Stimulated activated naive B cell treated with anti-CD40 and anti-IgM and Interleukin-4, amounts not matched to agents 10 μg/mL and 1 μg/mL and 100 μg/mL, for 72 hours (primary cell): ENCODE measurements around the gene DPH2.

ENCODE experiments used
- ATAC-seq, 2 donors: fragments of 150-1000 bp; cut with Tn5 transposase; replicated peaks; 2 replicates each; pipeline ENCODE4 v1.10.0; 2021; ENCODE audit warnings: moderate library complexity in 1 of 2
- DNase-seq: peaks from one replicate; pipeline ENCODE4 v3.0.0; 2021
- H3K27ac Mint-ChIP-seq: one replicate; pipeline ENCODE4 v1.8.0; 2022; ENCODE audit warnings: mild to moderate bottlenecking, mixed read lengths
- H3K27me3 Mint-ChIP-seq, 2 donors: one replicate each; pipeline ENCODE4 v1.8.0; 2022; ENCODE audit warnings: mixed read lengths in 2 of 2
- H3K36me3 Mint-ChIP-seq, 2 donors: one replicate each; pipeline ENCODE4 v1.8.0; 2022; ENCODE audit warnings: mixed read lengths in 2 of 2, mild to moderate bottlenecking in 1 of 2
- H3K4me1 Mint-ChIP-seq, 2 donors: one replicate each; pipeline ENCODE4 v1.8.0; 2022; ENCODE audit warnings: mixed read lengths in 2 of 2, mild to moderate bottlenecking in 1 of 2
- H3K4me3 Mint-ChIP-seq, 2 donors: one replicate each; pipeline ENCODE4 v1.8.0; 2022; ENCODE audit warnings: mild to moderate bottlenecking in 2 of 2, mixed read lengths in 2 of 2, moderate library complexity in 1 of 2
- H3K9me3 Mint-ChIP-seq, 2 donors: one replicate each; pipeline ENCODE4 v1.8.0; 2022; ENCODE audit warnings: mixed read lengths in 2 of 2, mild to moderate bottlenecking in 1 of 2

The DPH2 gene

GRCh38 chr1:44002165-44002564 lies 32.4 kb downstream of the DPH2 start:
- Mint-ChIP-seq H3K36me3 (no peaks in the 10 kb centered on the region), H3K27me3 (no peaks in the 10 kb centered on the region), H3K4me3 (no peak overlapping the region), H3K9me3 (no peaks in the 10 kb centered on the region), H3K4me1 (peaks cover 0 to 2% of the 10 kb centered on the region in 2 donors), H3K27ac (no peak overlapping the region)
- ATAC-seq (no peak), DNase-seq (no peak)

GRCh38 chr1:44002606-44003157 lies 32.9 kb downstream of the DPH2 start:
- no peak overlapping the region for H3K4me3 Mint-ChIP-seq
- ATAC-seq (no peak), DNase-seq (no peak)
- no peaks in the 10 kb centered on the region for H3K9me3 Mint-ChIP-seq
- H3K27ac Mint-ChIP-seq = no peak overlapping the region
- H3K27me3 Mint-ChIP-seq = no peaks in the 10 kb centered on the region
- H3K36me3 Mint-ChIP-seq = no peaks in the 10 kb centered on the region
- H3K4me1 Mint-ChIP-seq = peaks cover 0 to 4% of the 10 kb centered on the region in 2 donors

GRCh38 chr1:44008259-44008658 lies 38.4 kb downstream of the DPH2 start:
- Mint-ChIP-seq H3K27ac (no peak overlapping the region), H3K36me3 (no peaks in the 10 kb centered on the region), H3K9me3 (no peaks in the 10 kb centered on the region), H3K4me3 (no peak overlapping the region), H3K27me3 (no peaks in the 10 kb centered on the region), H3K4me1 (peaks cover 0 to 5% of the 10 kb centered on the region in 2 donors)
- DNase-seq (no peak), ATAC-seq (no peak)

GRCh38 chr1:44010935-44011471 lies 41.2 kb downstream of the DPH2 start:
- Mint-ChIP-seq H3K36me3 (no peaks in the 10 kb centered on the region), H3K4me3 (no peak overlapping the region)
- no peak for DNase-seq

GRCh38 chr1:44012404-44012803 lies 42.6 kb downstream of the DPH2 start:
- H3K4me1 Mint-ChIP-seq = peaks cover 0 to 3% of the 10 kb centered on the region in 2 donors
- no peak for DNase-seq
- no peak overlapping the region for H3K27ac Mint-ChIP-seq
- no peaks in the 10 kb centered on the region for H3K36me3 Mint-ChIP-seq
- peaks cover 7 to 23% of the 10 kb centered on the region in 2 donors for H3K27me3 Mint-ChIP-seq
- no peaks in the 10 kb centered on the region for H3K9me3 Mint-ChIP-seq
- no peak for ATAC-seq
- no peak overlapping the region for H3K4me3 Mint-ChIP-seq

More at GRCh38 chr1:44010935-44011471, 41.2 kb downstream of the DPH2 start:
- Mint-ChIP-seq H3K27me3 (peaks cover 7 to 15% of the 10 kb centered on the region in 2 donors), H3K9me3 (no peaks in the 10 kb centered on the region), H3K4me1 (peaks cover 0 to 5% of the 10 kb centered on the region in 2 donors), H3K27ac (no peak overlapping the region)
- ATAC-seq = no peak

- peaks cover 7 to 23% of the 10 kb centered on the region in 2 donors for H3K27me3 Mint-ChIP-seq
- H3K9me3 Mint-ChIP-seq = no peaks in the 10 kb centered on the region
- H3K4me1 Mint-ChIP-seq = no peaks in the 10 kb centered on the region
- no peak overlapping the region for H3K4me3 Mint-ChIP-seq
- H3K27ac Mint-ChIP-seq = no peak overlapping the region
- ATAC-seq = no peak
- no peaks in the 10 kb centered on the region for H3K36me3 Mint-ChIP-seq
- no peak for DNase-seq
Measured at GRCh38 chr1:44012941-44013609, 43.3 kb downstream of the DPH2 start.

- no peaks in the 10 kb centered on the region for H3K4me1 Mint-ChIP-seq
- no peaks in the 10 kb centered on the region for H3K36me3 Mint-ChIP-seq
- peaks cover 7 to 23% of the 10 kb centered on the region in 2 donors for H3K27me3 Mint-ChIP-seq
- DNase-seq (no peak), ATAC-seq (no peak)
- H3K27ac Mint-ChIP-seq = no peak overlapping the region
- no peaks in the 10 kb centered on the region for H3K9me3 Mint-ChIP-seq
- H3K4me3 Mint-ChIP-seq = no peak overlapping the region
Measured at GRCh38 chr1:44013949-44014348, 44.1 kb downstream of the DPH2 start.

- Mint-ChIP-seq H3K27me3 (peaks cover 7 to 23% of the 10 kb centered on the region in 2 donors), H3K9me3 (no peaks in the 10 kb centered on the region), H3K36me3 (no peaks in the 10 kb centered on the region), H3K27ac (no peak overlapping the region), H3K4me1 (no peaks in the 10 kb centered on the region), H3K4me3 (no peak overlapping the region)
- ATAC-seq = no peak
- no peak for DNase-seq
Measured at GRCh38 chr1:44014365-44015104, 44.7 kb downstream of the DPH2 start.

- DNase-seq = no peak
- ATAC-seq = no peak
- H3K36me3 Mint-ChIP-seq = no peaks in the 10 kb centered on the region
- peaks cover 7 to 23% of the 10 kb centered on the region in 2 donors for H3K27me3 Mint-ChIP-seq
- H3K4me1 Mint-ChIP-seq = no peaks in the 10 kb centered on the region
- no peaks in the 10 kb centered on the region for H3K9me3 Mint-ChIP-seq
- no peak overlapping the region for H3K4me3 Mint-ChIP-seq
- H3K27ac Mint-ChIP-seq = no peak overlapping the region
Measured at GRCh38 chr1:44015206-44015605, 45.4 kb downstream of the DPH2 start.

GRCh38 chr1:44016041-44016889 lies 46.5 kb downstream of the DPH2 start:
- Mint-ChIP-seq H3K4me1 (no peaks in the 10 kb centered on the region), H3K27ac (no peak overlapping the region), H3K4me3 (no peak overlapping the region), H3K27me3 (peaks cover 7 to 23% of the 10 kb centered on the region in 2 donors), H3K9me3 (no peaks in the 10 kb centered on the region), H3K36me3 (no peaks in the 10 kb centered on the region)
- ATAC-seq (no peak), DNase-seq (no peak)

GRCh38 chr1:44016890-44017400 lies 47.1 kb downstream of the DPH2 start:
- no peak for DNase-seq

GRCh38 chr1:44019466-44019948 lies 49.7 kb downstream of the DPH2 start:
- H3K4me3 Mint-ChIP-seq = no peak overlapping the region
- DNase-seq = no peak
- peaks cover 1 to 14% of the 10 kb centered on the region in 2 donors for H3K27me3 Mint-ChIP-seq
- no peak overlapping the region for H3K27ac Mint-ChIP-seq
- H3K9me3 Mint-ChIP-seq = no peaks in the 10 kb centered on the region
- no peak for ATAC-seq
- H3K4me1 Mint-ChIP-seq = no peaks in the 10 kb centered on the region
- H3K36me3 Mint-ChIP-seq = no peaks in the 10 kb centered on the region

More at GRCh38 chr1:44016890-44017400, 47.1 kb downstream of the DPH2 start:
- Mint-ChIP-seq H3K4me1 (no peaks in the 10 kb centered on the region), H3K27me3 (peaks cover 7 to 23% of the 10 kb centered on the region in 2 donors), H3K27ac (no peak overlapping the region), H3K4me3 (no peak overlapping the region), H3K9me3 (no peaks in the 10 kb centered on the region), H3K36me3 (no peaks in the 10 kb centered on the region)
- no peak for ATAC-seq

GRCh38 chr1:44020464-44020863 lies 50.7 kb downstream of the DPH2 start:
- Mint-ChIP-seq H3K4me3 (no peak overlapping the region), H3K9me3 (no peaks in the 10 kb centered on the region)

More at GRCh38 chr1:44020464-44020863, 50.7 kb downstream of the DPH2 start:
- H3K4me1 Mint-ChIP-seq = peaks cover 2 to 5% of the 10 kb centered on the region in 2 donors
- H3K27ac Mint-ChIP-seq = no peak overlapping the region
- no peak for ATAC-seq
- peaks cover 0 to 13% of the 10 kb centered on the region in 2 donors for H3K27me3 Mint-ChIP-seq
- no peak for DNase-seq
- H3K36me3 Mint-ChIP-seq = no peaks in the 10 kb centered on the region
